Stimulated activated CD4-positive, alpha-beta T cell treated with anti-CD3 and anti-CD28 coated beads, TNF-alpha, amount 100 ng/mL, for 4 hours (primary cell): ENCODE measurements around the gene FAM20C.
"Not testable (repeated sequence)": the region's sequence is repeated elsewhere in the genome, so short reads cannot be mapped to it uniquely, and the experiment has no call there.

Experiments
- DNase-seq, 3 experiments: peaks; one replicate each; pipeline ENCODE4 v3.0.0-alpha.2; 2020; ENCODE audit warnings: low read depth in 3 of 3

Gene FAM20C

GRCh38 chr7:242826-243579, 50.6 kb downstream of the FAM20C start:
- not testable (repeated sequence) for DNase-seq

GRCh38 chr7:243580-243978, 51.2 kb downstream of the FAM20C start:
- not testable (repeated sequence) for DNase-seq

- no peak for DNase-seq
Observed at GRCh38 chr7:244974-245373, 52.6 kb downstream of the FAM20C start.

GRCh38 chr7:245574-246295, 53.4 kb downstream of the FAM20C start:
- DNase-seq = no peak

- DNase-seq = no peak
Observed at GRCh38 chr7:246451-246850, 54.1 kb downstream of the FAM20C start.

- no peak for DNase-seq
Observed at GRCh38 chr7:247181-247580, 54.8 kb downstream of the FAM20C start.

- no peak for DNase-seq
Observed at GRCh38 chr7:247636-248035, 55.3 kb downstream of the FAM20C start.

- no peak for DNase-seq
Observed at GRCh38 chr7:248732-249435, 56.5 kb downstream of the FAM20C start.

GRCh38 chr7:249989-250388, 57.6 kb downstream of the FAM20C start:
- no peak for DNase-seq

GRCh38 chr7:250523-250922, 58.2 kb downstream of the FAM20C start:
- no peak for DNase-seq

GRCh38 chr7:251005-251404, 58.6 kb downstream of the FAM20C start:
- DNase-seq = no peak

GRCh38 chr7:251446-252175, 59.2 kb downstream of the FAM20C start:
- DNase-seq = no peak

GRCh38 chr7:252216-252965, 60.0 kb downstream of the FAM20C start:
- no peak for DNase-seq

GRCh38 chr7:252981-253380, 60.6 kb downstream of the FAM20C start:
- no peak for DNase-seq

GRCh38 chr7:253581-254336, 61.4 kb downstream of the FAM20C start:
- no peak for DNase-seq

GRCh38 chr7:254337-255037, 62.1 kb downstream of the FAM20C start:
- no peak for DNase-seq

- no peak for DNase-seq
Observed at GRCh38 chr7:255038-255435, 62.7 kb downstream of the FAM20C start.

- DNase-seq = no peak
Observed at GRCh38 chr7:255721-256361, 63.5 kb downstream of the FAM20C start.

GRCh38 chr7:256461-256940, 64.1 kb downstream of the FAM20C start:
- DNase-seq = no peak
